ENCODE results near the gene TAC4. TPM values are rescaled to one million over a fixed set of nuclear protein-coding genes. Genes with fewer than 3 reads are reported as not detected.

TAC4 gene
- total RNA-seq, 2 experiments from 2014 or later: not detected

- no peaks in the 10 kb centered on the region for H3K36me3 Mint-ChIP-seq (ENCODE audit: low read depth)
- POLR2A ChIA-PET: no interaction called here
- H3K9me3 Mint-ChIP-seq: no peaks in the 10 kb centered on the region
- no peak overlapping the region for H3K4me3 Mint-ChIP-seq
- CTCF ChIA-PET: interaction anchor here (2.3 kb wide), 1 partner anchor 10 kb away, joined by 4 read pairs; no protein-coding TSS in a partner anchor
- H3K27me3 Mint-ChIP-seq: peaks cover 30% of the 10 kb centered on the region
- no peak overlapping the region for H3K27ac Mint-ChIP-seq
- no peaks in the 10 kb centered on the region for H3K4me1 Mint-ChIP-seq
- DNase-seq: no peak
These were observed 38.2 kb upstream of the TAC4 start for GRCh38 chr17:49886036-49886435.

GRCh38 chr17:49882434-49882833, 34.6 kb upstream of the TAC4 start:
- H3K27ac Mint-ChIP-seq: no peak overlapping the region
- peaks cover 6% of the 10 kb centered on the region for H3K4me1 Mint-ChIP-seq
- H3K27me3 Mint-ChIP-seq: peaks cover 41% of the 10 kb centered on the region
- H3K9me3 Mint-ChIP-seq: no peaks in the 10 kb centered on the region
- POLR2A ChIA-PET: no interaction called here
- no peaks in the 10 kb centered on the region for H3K36me3 Mint-ChIP-seq (ENCODE audit: low read depth)
- DNase-seq: no peak
- no peak overlapping the region for H3K4me3 Mint-ChIP-seq
- CTCF ChIA-PET: interaction anchor here (0.8 kb wide), 1 partner anchor 84 kb away, joined by 3 read pairs; no protein-coding TSS in a partner anchor

GRCh38 chr17:49881054-49881402, 33.2 kb upstream of the TAC4 start:
- peaks cover 40% of the 10 kb centered on the region for H3K27me3 Mint-ChIP-seq
- no peak overlapping the region for H3K4me3 Mint-ChIP-seq
- H3K4me1 Mint-ChIP-seq: peaks cover 6% of the 10 kb centered on the region
- no peak for DNase-seq
- POLR2A ChIA-PET: interaction anchor here (0.6 kb wide), 1 partner anchor 64 kb away, joined by 3 read pairs; no protein-coding TSS in a partner anchor
- H3K36me3 Mint-ChIP-seq (ENCODE audit: low read depth): no peaks in the 10 kb centered on the region
- CTCF ChIA-PET: interaction anchor here (0.8 to 1.4 kb wide), 10 partner anchors 8 to 304 kb away, joined by 3 to 12 read pairs (median 4); no protein-coding TSS in a partner anchor
- no peak overlapping the region for H3K27ac Mint-ChIP-seq
- no peaks in the 10 kb centered on the region for H3K9me3 Mint-ChIP-seq

GRCh38 chr17:49880291-49881053, 32.6 kb upstream of the TAC4 start:
- CTCF ChIA-PET: interaction anchor here (0.6 to 1.4 kb wide), 15 partner anchors 8 to 311 kb away, joined by 3 to 12 read pairs (median 3); no protein-coding TSS in a partner anchor
- Mint-ChIP-seq H3K27ac (no peak overlapping the region), H3K27me3 (peaks cover 40% of the 10 kb centered on the region), H3K9me3 (no peaks in the 10 kb centered on the region), H3K36me3 (ENCODE audit: low read depth) (no peaks in the 10 kb centered on the region), H3K4me1 (peaks cover 6% of the 10 kb centered on the region), H3K4me3 (no peak overlapping the region)
- POLR2A ChIA-PET: interaction anchor here (0.6 kb wide), 1 partner anchor 65 kb away, joined by 3 read pairs; no protein-coding TSS in a partner anchor
- peak; percentile 71 for DNase-seq

GRCh38 chr17:49878931-49879904, 31.3 kb upstream of the TAC4 start:
- Mint-ChIP-seq H3K36me3 (ENCODE audit: low read depth) (no peaks in the 10 kb centered on the region), H3K27me3 (peaks cover 37% of the 10 kb centered on the region), H3K4me1 (peaks cover 6% of the 10 kb centered on the region), H3K9me3 (no peaks in the 10 kb centered on the region), H3K4me3 (no peak overlapping the region), H3K27ac (no peak overlapping the region)
- DNase-seq: no peak
- ChIA-PET CTCF (interaction anchor here (0.8 to 1.2 kb wide), 4 partner anchors 7 to 117 kb away, joined by 3 to 4 read pairs (median 4); no protein-coding TSS in a partner anchor), POLR2A (no interaction called here)

GRCh38 chr17:49875685-49876084, 27.8 kb upstream of the TAC4 start:
- Mint-ChIP-seq H3K36me3 (ENCODE audit: low read depth) (no peaks in the 10 kb centered on the region), H3K9me3 (no peaks in the 10 kb centered on the region), H3K27ac (no peak overlapping the region), H3K4me1 (peaks cover 20% of the 10 kb centered on the region), H3K4me3 (no peak overlapping the region), H3K27me3 (peaks cover 20% of the 10 kb centered on the region)
- CTCF ChIA-PET: interaction anchor here (1.0 to 4.8 kb wide), 5 partner anchors 10 to 121 kb away, joined by 3 to 34 read pairs (median 3); no protein-coding TSS in a partner anchor
- POLR2A ChIA-PET: no interaction called here
- no peak for DNase-seq

GRCh38 chr17:49874911-49875310, 27.0 kb upstream of the TAC4 start:
- no peak overlapping the region for H3K4me3 Mint-ChIP-seq
- CTCF ChIA-PET: interaction anchor here (1.0 to 4.8 kb wide), 4 partner anchors 37 to 319 kb away, joined by 3 to 34 read pairs (median 3); no protein-coding TSS in a partner anchor

GRCh38 chr17:49873926-49874325, 26.1 kb upstream of the TAC4 start:
- Mint-ChIP-seq H3K4me1 (peaks cover 14% of the 10 kb centered on the region), H3K27me3 (peaks cover 4% of the 10 kb centered on the region), H3K9me3 (no peaks in the 10 kb centered on the region), H3K36me3 (ENCODE audit: low read depth) (no peaks in the 10 kb centered on the region), H3K27ac (no peak overlapping the region), H3K4me3 (no peak overlapping the region)
- CTCF ChIA-PET: interaction anchor here (4.8 kb wide), 1 partner anchor 123 kb away, joined by 34 read pairs; no protein-coding TSS in a partner anchor
- no peak for DNase-seq
- POLR2A ChIA-PET: no interaction called here

More at GRCh38 chr17:49874911-49875310, 27.0 kb upstream of the TAC4 start:
- POLR2A ChIA-PET: no interaction called here
- H3K36me3 Mint-ChIP-seq (ENCODE audit: low read depth): no peaks in the 10 kb centered on the region
- no peaks in the 10 kb centered on the region for H3K9me3 Mint-ChIP-seq
- no peak for DNase-seq
- H3K27ac Mint-ChIP-seq: no peak overlapping the region
- peaks cover 14% of the 10 kb centered on the region for H3K27me3 Mint-ChIP-seq
- H3K4me1 Mint-ChIP-seq: peaks cover 14% of the 10 kb centered on the region

- Mint-ChIP-seq H3K36me3 (ENCODE audit: low read depth) (no peaks in the 10 kb centered on the region), H3K27ac (no peak overlapping the region), H3K27me3 (peaks cover 3% of the 10 kb centered on the region), H3K4me1 (peaks cover 14% of the 10 kb centered on the region), H3K9me3 (no peaks in the 10 kb centered on the region), H3K4me3 (no peak overlapping the region)
- POLR2A ChIA-PET: interaction anchor here (0.6 kb wide), 1 partner anchor 418 kb away, joined by 3 read pairs; no protein-coding TSS in a partner anchor
- CTCF ChIA-PET: interaction anchor here (0.6 to 4.8 kb wide), 2 partner anchors 124 to 616 kb away, joined by 3 to 34 read pairs; no protein-coding TSS in a partner anchor
- DNase-seq: no peak
These were observed 25.6 kb upstream of the TAC4 start for GRCh38 chr17:49873466-49873865.

GRCh38 chr17:49872754-49873377, 25.0 kb upstream of the TAC4 start:
- Mint-ChIP-seq H3K36me3 (ENCODE audit: low read depth) (no peaks in the 10 kb centered on the region), H3K4me3 (no peak overlapping the region), H3K4me1 (peaks cover 14% of the 10 kb centered on the region), H3K27ac (no peak overlapping the region), H3K27me3 (peaks cover 3% of the 10 kb centered on the region), H3K9me3 (no peaks in the 10 kb centered on the region)
- no peak for DNase-seq
- CTCF ChIA-PET: interaction anchor here (0.6 to 4.8 kb wide), 3 partner anchors 7 to 617 kb away, joined by 3 to 34 read pairs (median 4); no protein-coding TSS in a partner anchor
- POLR2A ChIA-PET: interaction anchor here (0.6 kb wide), 1 partner anchor 419 kb away, joined by 3 read pairs; no protein-coding TSS in a partner anchor

GRCh38 chr17:49871211-49871610, 23.3 kb upstream of the TAC4 start:
- no peaks in the 10 kb centered on the region for H3K9me3 Mint-ChIP-seq
- DNase-seq: no peak
- ChIA-PET POLR2A (no interaction called here), CTCF (interaction anchor here (1.5 to 1.8 kb wide), 2 partner anchors 10 to 126 kb away, joined by 5 to 6 read pairs; no protein-coding TSS in a partner anchor)
- H3K4me3 Mint-ChIP-seq: no peak overlapping the region
- no peak overlapping the region for H3K27ac Mint-ChIP-seq
- no peaks in the 10 kb centered on the region for H3K27me3 Mint-ChIP-seq
- no peaks in the 10 kb centered on the region for H3K36me3 Mint-ChIP-seq (ENCODE audit: low read depth)
- peaks cover 14% of the 10 kb centered on the region for H3K4me1 Mint-ChIP-seq

GRCh38 chr17:49870298-49870697, 22.4 kb upstream of the TAC4 start:
- ChIA-PET CTCF (interaction anchor here (1.5 to 1.8 kb wide), 2 partner anchors 9 to 126 kb away, joined by 5 to 6 read pairs; no protein-coding TSS in a partner anchor), POLR2A (no interaction called here)
- Mint-ChIP-seq H3K27me3 (no peaks in the 10 kb centered on the region), H3K36me3 (ENCODE audit: low read depth) (no peaks in the 10 kb centered on the region), H3K27ac (no peak overlapping the region), H3K4me3 (no peak overlapping the region), H3K9me3 (no peaks in the 10 kb centered on the region), H3K4me1 (peaks cover 14% of the 10 kb centered on the region)
- no peak for DNase-seq
